RCC 7860 (cell line): Measurements from ENCODE around the gene NRXN2.

ENCODE experiments used
- DNase-seq: peaks from one replicate; pipeline ENCODE4 v3.0.0-alpha.2; 2015; ENCODE audit warnings: low spot score
- FAIRE-seq: peaks from 2 replicates; lab custom pipeline; 2012; peaks lifted over from hg19 to GRCh38; lab: Jason Lieb, UNC

Gene NRXN2

GRCh38 chr11:64759131-64759721, 36.2 kb upstream of the NRXN2 start:
- DNase-seq: no peak
- no peak for FAIRE-seq

- FAIRE-seq: no peak
- no peak for DNase-seq
Measured at GRCh38 chr11:64758330-64759079, 35.5 kb upstream of the NRXN2 start.

- DNase-seq: no peak
- FAIRE-seq: no peak
Measured at GRCh38 chr11:64757549-64758329, 34.7 kb upstream of the NRXN2 start.

GRCh38 chr11:64755681-64756361, 32.8 kb upstream of the NRXN2 start:
- DNase-seq (no peak), FAIRE-seq (no peak)

GRCh38 chr11:64754919-64755662, 32.1 kb upstream of the NRXN2 start:
- DNase-seq (no peak), FAIRE-seq (no peak)

- no peak for FAIRE-seq
Measured at GRCh38 chr11:64754124-64754918, 31.3 kb upstream of the NRXN2 start.

GRCh38 chr11:64753380-64754123, 30.6 kb upstream of the NRXN2 start:
- no peak for FAIRE-seq
- DNase-seq: no peak

More at GRCh38 chr11:64754124-64754918, 31.3 kb upstream of the NRXN2 start:
- no peak for DNase-seq

- FAIRE-seq: no peak
Measured at GRCh38 chr11:64753019-64753379, 30.0 kb upstream of the NRXN2 start.

GRCh38 chr11:64752175-64752970, 29.4 kb upstream of the NRXN2 start:
- FAIRE-seq (no peak), DNase-seq (no peak)

More at GRCh38 chr11:64753019-64753379, 30.0 kb upstream of the NRXN2 start:
- no peak for DNase-seq

- FAIRE-seq: no peak
- DNase-seq: no peak
Measured at GRCh38 chr11:64751580-64751979, 28.6 kb upstream of the NRXN2 start.

GRCh38 chr11:64751136-64751535, 28.1 kb upstream of the NRXN2 start:
- DNase-seq (no peak), FAIRE-seq (no peak)

GRCh38 chr11:64750361-64751054, 27.5 kb upstream of the NRXN2 start:
- DNase-seq: no peak
- no peak for FAIRE-seq

- FAIRE-seq (no peak), DNase-seq (no peak)
Measured at GRCh38 chr11:64747961-64748665, 25.1 kb upstream of the NRXN2 start.

GRCh38 chr11:64746486-64746885, 23.5 kb upstream of the NRXN2 start:
- no peak for DNase-seq
- no peak for FAIRE-seq

- DNase-seq (no peak), FAIRE-seq (no peak)
Measured at GRCh38 chr11:64745521-64746328, 22.7 kb upstream of the NRXN2 start.

GRCh38 chr11:64745189-64745520, 22.2 kb upstream of the NRXN2 start:
- DNase-seq: no peak
- FAIRE-seq: no peak
